HG03159 (cell line): ENCODE data around the gene ZC2HC1C.
"Not testable (repeated sequence)": the region's sequence is repeated elsewhere in the genome, so short reads cannot be mapped to it uniquely, and the experiment has no call there.

Experiments used
- ATAC-seq: cut with Tn5 transposase; IDR thresholded peaks from one replicate; pipeline ENCODE4 v1.9.1; 2021; ENCODE audit warnings: mild to moderate bottlenecking, moderate library complexity; ENCODE audit not compliant: unreplicated experiment

The ZC2HC1C gene

DNA sequence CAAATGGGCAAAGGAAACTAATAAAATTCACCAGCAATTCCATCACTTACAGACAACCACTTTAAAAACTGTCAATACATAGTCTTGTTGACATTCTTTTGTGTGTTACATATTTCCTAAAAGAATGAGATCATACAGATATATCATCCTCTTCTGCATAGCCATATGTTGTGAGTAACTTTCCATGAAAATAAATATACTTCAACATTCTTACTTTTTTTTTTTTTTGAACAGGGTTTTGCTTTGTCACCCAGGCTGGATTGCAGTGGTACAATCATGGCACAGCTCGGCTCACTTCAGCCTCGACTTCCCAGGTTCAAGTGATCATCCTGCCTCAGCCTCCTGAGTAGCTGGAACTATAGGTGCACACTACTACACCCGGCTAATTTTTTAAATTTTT lies 20.9 kb downstream of the ZC2HC1C start:
- no peak for ATAC-seq

DNA sequence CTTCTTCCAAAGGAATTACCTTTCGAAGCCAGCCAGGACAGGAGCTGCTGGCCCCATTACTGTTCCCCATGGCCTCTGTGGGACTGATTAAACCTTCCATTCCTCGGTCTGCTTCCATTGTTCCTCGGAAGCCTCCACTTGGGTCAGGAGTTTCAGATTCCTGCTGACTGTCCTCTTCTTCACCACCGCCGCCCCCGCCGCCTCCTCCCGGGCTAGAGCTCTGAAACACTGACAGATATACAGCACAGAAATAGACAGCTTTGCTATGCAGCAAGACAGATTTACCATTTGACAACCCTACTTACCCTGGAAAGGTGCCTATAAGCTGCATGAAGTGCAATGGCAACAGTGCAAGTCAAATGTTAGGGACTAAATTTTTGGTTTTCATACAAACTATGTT lies 21.8 kb downstream of the ZC2HC1C start:
- no peak for ATAC-seq

DNA sequence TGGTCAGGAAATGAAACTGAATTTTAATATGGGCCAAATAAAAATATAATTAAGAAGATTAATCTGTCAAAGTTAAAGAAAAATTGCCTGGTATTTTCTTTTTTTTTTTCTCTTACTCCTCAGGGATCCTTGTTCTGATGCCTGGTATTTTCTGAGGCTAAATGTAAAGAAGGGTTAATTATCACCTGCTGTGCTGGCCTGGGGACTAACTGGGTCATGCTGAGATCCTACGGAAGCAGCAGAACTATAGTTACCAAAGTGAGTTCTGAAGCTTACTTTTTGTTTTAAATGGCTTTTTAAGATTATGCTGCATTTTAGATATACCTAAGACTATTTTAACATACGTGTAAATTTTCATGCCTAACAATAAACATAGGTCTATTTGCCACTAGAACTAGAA lies 23.3 kb downstream of the ZC2HC1C start:
- no peak for ATAC-seq

DNA sequence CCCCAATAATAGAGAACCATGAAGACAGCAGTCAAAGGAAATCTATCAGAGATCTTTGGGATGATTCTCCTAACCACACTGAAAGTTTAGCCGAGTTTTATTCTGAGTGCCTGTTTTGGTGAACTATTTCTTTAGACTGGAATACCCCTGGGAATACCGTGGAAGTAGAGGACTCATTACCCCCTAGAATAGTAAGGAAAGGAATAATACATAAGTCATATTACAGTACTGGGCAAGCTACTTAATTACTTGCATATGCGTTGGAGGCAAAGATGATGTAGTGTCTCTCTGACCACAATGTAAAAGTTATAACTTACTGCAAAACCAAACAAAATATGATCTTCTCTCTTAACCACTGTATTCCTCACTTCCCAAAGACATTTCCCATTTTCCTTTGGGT lies 25.5 kb downstream of the ZC2HC1C start:
- no peak for ATAC-seq

DNA sequence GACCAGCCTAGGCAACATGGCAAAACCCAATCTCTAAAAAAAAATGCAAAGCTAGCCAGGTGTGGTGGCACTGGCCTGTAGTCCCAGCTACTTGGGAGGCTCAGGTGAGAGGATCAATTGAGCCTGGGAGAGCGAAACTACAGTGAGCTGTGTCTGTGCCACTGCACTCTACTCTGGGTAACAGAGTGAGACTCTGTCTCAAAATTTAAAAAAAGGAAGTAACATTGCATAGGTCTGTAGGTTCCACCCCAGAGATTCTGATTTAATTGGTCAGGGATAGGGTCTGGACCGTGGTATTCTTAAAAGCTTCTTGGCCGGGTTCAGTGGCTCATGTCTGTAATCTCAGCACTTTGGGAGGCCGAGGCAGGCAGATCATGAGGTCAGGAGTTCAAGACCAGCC lies 26.2 kb downstream of the ZC2HC1C start:
- no peak for ATAC-seq

DNA sequence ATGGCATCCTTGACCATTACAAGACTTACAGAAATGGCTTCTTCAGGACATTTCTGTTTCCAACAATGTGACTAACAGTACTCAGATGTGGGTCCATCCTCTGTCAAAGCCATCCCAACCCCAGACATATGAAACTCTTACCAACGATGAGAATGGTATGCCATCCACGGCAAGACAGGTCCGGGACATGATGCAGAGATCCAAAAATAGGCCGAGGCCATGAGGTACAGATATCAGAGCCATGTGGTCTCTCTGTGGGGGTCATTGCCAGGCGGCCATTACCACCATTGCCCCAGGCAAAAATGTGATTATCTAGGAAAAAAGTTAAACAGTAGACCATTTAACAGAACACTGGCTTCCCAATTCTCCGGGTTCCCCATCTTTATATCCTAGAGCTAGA lies 27.5 kb downstream of the ZC2HC1C start:
- ATAC-seq, result no peak

DNA sequence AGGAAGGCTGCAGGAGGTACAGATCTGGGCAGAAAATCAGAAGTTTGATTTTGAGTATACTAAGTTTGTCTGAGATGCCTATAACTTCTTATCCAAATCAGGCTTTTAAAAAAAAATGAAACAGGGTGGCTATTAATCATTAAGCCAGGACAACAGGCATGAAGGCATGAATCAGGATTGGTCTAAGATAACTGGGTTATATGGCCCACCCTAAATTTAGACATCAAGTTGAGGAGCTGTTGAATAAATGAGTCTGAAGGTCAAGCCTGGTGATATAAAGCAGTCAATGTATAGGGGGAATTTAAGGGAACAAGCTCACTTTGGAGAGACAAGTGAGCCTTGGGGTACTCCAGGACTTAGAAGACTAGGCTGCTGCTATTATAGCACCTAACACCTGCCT lies 28.8 kb downstream of the ZC2HC1C start:
- ATAC-seq, result no peak

DNA sequence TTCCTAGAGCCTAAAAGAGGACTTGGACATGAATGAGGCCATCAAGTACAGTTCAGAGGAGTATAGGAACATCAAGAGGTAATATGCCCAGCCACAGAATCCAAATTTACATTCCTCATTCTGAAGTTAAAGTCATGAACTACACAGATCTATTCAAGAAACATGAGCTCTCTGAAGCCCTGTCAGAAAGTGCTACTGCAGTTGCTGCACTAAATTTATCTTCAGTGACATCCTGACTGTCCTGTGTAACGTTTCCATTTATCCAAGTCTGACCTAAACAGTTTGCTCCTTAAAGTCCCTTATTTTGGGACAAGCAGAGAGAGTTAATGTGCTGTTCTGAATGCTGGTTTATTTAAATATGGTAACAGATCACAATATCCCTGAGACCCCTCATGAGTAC lies 29.2 kb downstream of the ZC2HC1C start:
- ATAC-seq, result no peak

DNA sequence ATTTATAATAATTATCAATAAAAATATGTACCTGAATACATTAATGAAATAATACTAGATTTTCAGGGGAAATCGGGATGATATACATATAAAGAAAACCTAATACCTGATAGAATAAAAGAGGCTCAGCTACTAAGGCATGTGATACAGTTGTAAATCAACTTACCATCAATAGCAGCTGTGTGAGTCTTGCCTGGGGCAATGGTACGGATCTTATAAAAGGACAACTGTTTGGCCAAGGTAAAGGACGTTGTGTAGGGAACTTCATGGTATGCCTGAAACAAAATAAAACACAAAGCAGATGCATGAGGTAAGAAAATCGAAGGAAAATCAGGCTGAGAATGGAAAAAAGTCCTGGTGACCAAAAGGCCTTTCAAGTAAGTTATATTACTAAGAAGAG lies 32.0 kb downstream of the ZC2HC1C start:
- no peak for ATAC-seq

DNA sequence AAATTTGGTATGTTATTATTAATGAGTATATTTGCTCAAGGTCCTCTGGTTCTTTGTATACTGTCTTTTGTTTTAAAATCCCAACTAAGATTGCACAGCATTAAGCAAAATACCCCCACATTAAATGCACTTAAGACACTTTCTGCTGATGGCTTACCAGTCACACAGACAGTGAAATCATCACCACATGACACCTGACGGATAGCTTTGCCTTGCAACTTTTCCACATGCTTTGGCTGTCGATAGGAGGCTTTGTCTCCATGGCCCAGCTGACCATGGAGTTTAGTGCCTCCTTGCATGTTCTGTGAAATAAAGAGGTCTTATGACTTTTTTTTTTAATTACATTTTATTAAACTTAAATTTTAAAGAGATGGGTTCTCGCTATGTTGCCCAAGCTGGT lies 37.7 kb downstream of the ZC2HC1C start:
- ATAC-seq, result no peak

DNA sequence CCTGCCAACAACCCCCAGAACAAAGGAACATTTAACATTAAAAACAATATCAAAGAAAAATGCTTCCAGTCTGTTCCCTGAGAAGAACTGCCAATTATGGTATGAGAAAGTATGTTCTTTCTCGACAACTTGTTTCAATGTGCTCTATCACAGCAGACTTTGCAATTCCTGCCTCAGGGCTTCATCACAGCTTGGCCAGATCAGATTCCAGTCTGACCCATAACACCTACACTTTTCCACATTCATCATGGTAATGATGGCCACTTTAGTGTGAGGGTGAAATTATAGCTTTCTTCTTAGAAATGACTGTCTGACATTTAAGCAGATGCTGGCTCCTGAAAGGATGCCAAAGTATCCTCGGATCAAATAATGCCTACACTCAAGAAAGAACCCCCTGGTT lies 40.4 kb downstream of the ZC2HC1C start:
- ATAC-seq, result no peak

DNA sequence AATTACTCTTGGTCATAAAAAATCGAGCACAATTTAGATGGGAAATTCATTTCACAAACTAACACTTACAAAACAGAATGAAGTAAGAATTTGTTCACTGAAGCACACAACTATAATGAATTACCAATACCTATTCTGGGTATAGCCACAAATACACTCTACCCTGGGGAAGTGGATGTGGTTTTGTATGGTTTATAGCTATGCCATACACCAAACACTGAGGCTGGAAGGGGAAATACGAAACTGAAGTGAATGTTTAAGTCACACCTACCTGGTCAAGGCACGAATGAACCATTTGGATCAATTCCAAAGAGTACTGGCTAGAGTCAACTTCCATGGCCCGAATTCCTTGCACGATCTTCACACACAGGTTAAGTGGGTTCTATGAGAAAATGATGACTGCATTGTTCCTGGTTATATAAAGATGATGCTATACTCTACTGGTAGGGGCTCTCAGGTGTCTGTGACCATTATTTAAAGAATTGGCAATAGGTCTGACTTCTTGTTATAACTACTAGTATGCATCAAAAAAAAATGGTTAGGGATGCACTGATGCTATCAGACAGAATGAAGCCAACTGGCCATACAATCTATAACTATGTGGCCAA lies 44.6 kb downstream of the ZC2HC1C start:
- ATAC-seq, result no peak

DNA sequence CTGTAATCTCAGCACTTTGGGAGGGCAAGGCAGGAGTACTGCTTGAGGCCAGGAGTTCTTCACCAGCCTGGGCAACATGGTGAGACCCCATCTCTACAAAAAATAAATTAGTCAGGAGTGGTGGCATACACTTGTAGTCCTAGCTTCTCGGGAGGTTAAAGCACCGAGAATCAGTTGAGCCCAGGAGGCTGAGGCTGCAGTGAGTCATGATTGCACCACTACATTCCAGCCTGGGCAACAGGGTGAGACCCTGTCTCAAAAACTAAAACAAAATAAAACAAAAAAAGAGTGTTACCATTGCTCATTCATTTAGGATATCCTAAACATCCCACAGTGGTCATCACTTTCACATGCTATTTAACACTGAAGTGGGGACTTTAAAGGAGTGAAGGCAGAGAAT lies 49.6 kb downstream of the ZC2HC1C start:
- ATAC-seq, result no peak

DNA sequence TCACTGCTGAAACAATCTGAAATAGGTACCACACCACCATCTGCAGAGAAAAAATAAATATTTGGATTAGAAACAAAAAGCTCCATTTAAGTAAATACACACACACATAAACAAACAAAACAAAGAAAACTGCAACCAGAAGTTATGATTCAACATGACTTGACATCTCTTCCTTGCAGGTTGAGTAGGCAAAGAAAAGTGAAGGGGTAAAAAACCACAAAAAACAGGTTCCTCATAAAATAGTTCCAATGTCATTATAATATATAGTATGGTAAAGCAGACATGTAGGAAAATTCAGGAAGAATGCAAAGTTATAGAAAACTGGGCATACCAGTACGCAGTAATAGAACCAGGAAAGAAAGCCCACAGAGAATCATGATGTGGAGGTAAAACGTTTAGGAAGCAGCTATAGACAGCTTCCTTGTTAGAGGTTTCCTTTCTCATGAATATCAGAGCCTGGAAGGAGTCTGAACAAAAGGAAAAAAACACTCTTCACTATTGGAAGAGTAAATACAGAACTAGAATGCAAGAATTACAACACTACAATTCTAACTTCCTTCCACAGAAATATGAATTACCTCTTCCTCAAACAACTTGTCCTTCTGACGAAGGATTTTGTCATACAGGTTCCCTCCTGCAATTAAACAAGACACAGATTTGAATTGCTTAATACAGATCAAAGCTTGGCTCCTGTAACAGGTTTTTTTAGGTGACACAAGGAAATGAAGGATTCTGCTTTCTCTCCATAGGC lies 51.3 kb downstream of the ZC2HC1C start:
- ATAC-seq, result no peak

DNA sequence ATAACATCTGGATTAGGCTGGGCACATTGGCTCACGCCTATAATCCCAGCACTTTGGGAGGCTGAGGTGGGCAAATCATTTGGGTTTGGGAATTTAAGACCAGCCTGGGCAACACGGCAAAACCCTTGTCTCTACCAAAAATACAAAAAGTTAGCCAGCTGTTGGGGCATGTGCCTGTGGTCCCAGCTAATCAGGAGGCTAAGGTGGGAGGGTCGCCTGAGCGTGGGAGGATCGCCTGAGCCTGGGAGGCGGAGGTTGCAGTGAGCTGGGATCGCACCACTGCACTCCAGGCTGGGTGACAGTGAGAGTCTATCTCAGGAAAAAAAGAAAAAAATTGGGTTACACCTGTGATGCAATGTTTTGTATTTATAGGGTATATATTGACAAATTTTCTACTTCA lies 52.1 kb downstream of the ZC2HC1C start:
- no peak for ATAC-seq

DNA sequence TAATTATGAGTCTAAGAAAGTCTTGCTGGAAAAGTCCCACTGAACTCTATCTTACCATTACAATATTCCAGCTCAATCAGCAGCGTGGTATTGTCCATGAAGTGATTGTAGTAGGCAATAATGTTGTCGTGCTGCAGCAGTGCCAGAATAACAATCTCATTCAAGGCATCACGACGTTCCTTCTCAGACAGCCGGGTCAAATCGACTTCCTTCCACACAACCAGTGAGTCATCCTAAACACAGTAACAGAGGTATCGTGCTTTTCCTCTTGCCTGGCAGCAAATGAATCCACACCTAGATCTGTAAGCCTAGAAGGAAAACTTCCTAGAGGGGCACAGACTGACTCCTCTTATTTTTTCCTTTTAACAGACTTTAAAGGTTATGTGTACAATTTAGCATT lies 54.5 kb downstream of the ZC2HC1C start:
- ATAC-seq, result no peak

DNA sequence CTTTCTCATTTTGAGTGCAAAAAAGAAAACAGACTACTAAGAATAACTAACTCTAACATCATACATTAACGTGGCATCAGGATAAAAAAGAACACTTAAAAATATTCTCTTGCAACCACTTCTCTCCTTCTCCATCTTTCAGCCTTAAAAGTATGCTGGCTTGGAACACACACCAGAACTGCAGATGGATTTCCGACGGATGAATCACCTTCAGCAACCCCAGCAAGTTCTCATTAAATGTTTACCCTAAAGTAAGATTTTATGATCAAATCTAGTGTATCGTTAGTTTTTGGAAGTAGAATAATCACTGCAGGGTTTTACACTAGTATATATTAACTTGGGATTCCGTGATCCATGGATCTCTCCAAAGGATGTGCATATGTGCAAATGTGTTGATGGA lies 56.2 kb downstream of the ZC2HC1C start:
- ATAC-seq, result no peak

DNA sequence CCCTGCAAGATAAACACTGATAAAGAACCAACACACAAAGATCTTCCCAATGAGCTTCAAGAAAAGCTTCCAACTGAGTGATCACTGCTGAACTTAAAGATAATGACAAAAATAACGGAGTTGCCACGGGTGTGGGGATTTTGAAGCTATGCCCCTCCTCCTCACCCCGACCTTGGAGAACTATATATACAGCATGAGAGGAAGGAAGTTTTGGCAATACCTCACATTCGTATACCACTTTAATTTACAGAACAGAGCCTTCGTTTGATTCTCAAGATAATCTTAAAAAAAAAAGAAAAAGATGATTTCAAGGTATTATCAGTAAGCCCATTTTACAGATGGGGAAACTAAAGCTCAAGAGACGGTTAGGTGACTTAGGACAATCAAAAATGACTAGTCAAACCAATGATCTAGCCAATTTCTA lies 56.7 kb downstream of the ZC2HC1C start:
- ATAC-seq, result no peak

DNA sequence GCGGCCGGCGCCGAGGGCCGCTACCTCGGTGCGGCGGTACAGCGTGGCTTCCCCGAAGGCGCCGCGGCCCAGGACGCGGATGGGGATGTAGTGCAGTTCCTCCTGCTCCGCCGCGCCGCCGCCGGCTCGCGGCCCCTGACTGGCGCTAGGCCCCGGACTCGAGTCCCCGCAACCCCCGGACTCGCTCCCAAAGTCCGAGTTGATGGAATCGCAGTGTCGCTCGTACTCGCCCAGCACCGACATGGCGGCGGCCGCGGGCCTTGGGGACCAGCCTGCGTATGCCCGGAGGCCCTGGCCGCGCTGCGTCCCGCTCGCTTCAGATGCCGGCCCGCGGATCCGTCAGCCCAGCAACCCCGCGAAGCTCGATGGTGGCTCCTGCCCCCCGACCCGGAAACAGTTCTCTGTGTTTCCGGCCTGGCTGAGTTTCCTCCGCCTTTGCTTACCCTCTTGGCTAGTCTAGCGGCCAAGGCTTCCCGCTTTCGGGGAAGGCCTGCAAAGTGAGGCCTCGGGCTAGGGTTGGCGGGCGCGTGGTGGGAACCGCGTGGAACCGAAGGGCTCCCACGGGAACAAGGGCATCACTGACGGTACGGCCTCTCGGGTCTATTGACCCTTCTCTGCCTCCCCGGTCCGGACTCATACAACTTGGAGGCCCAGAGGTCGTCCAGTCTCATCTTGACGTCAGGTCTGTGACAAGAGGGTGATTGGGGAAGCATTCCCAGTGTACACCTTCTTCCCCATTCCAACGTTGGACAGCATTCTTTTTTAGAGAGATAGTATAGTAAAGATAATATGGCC lies 57.4 kb downstream of the ZC2HC1C start, which contains the start of gene NEK9:
TSS of gene NEK9 (minus strand) at position 370 of the 795 bp plus-strand sequence. CDS start at position 243, 127 bp downstream.
- peak; percentile 89 for ATAC-seq

DNA sequence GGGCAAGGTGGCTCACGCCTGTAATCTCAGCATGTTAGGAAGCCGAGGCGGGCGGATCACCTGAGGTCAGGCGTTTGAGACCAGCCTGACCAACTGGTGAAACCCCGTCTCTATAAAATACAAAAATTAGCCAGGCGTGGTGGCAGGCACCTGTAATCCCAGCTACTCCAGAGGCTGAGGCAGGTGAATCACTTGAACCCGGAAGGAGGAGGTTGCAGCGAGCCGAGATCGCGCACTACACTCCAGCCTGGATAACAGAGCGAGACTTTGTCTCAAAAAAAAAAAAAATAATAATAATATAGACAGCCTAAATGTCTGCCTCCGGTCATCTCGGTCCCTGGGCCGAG lies 58.0 kb downstream of the ZC2HC1C start:
- not testable (repeated sequence) for ATAC-seq

DNA sequence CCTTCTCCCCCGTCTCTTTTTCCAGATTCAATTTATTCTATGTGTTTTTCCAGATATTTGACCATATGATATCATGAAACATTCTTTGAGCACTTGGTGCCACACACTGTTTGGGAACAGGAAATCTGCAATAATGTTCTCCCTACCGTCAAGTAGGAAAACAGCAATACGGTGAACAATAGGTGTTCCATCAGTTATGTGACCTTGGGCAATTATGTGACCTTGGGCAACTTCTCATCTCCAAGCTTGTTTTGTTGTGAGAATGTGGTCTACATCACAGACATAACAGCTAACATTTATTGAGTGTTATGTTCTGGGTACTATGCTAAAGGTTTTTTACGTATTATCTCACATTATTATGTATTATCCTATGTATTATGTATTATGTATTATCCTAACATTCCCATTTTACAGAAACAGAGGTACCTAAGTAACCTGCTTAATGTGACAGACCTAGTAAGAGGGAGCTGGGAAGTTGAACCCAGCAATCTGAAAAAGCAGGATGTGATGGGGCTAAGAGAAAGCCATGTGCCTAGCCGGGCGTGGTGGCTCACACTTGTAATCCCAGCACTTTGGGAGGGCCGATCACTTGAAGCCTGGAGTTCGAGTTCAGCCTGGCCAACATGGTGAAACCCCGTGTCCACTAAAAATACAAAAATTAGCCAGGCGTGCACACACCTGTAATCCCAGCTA lies 58.6 kb downstream of the ZC2HC1C start:
- no peak for ATAC-seq
